HepG2 (cell line): ENCODE data around the gene ZNF280A. TPM values are rescaled to one million over a fixed set of nuclear protein-coding genes. Genes with fewer than 3 reads are reported as not detected.

Source experiments
- ATAC-seq: fragments of 200-7000 bp; cut with Tn5 transposase; 3 replicates; pipeline ENCODE4 v1.9.1; 2020; ENCODE audit warnings: mild to moderate bottlenecking, moderate library complexity
- BruUV-seq: library from RNA; stranded (reverse); fragments of 400-500 nt; replicated peaks from 2 replicates; lab custom pipeline; 2021; lab: Mats Ljungman, UMichigan
- CTCF ChIA-PET: fragments of 300-600 bp; formaldehyde crosslinking; extraction: SDS; loops from one replicate; lab custom pipeline; 2021; ENCODE audit warnings: low total read pairs, inconsistent platforms, low intra/inter-chr PET ratio; lab: Yijun Ruan, JAX
- POLR2A ChIA-PET: fragments of 350-600 bp; sonication (Branson Sonifier 250); formaldehyde crosslinking; loops from one replicate; lab custom pipeline; 2020; ENCODE audit warnings: antibody characterized with exemption, inconsistent platforms; lab: Yijun Ruan, JAX
- DNase-seq: peaks from one replicate; pipeline ENCODE4 v3.0.0-alpha.2; 2015; ENCODE audit warnings: low spot score
- FAIRE-seq: peaks from 3 replicates; lab custom pipeline; 2011; peaks lifted over from hg19 to GRCh38; lab: Jason Lieb, UNC
- H2AFZ ChIP-seq: one replicate; pipeline ENCODE4 v1.6.1; 2011; ENCODE audit warnings: low read length, inconsistent platforms
- H3K27ac ChIP-seq: fragments of 300-600 bp; 3 replicates; pipeline ENCODE4 v1.8.0; 2011; ENCODE audit warnings: mixed run types, mild to moderate bottlenecking, mixed read lengths, low read length, inconsistent platforms; ENCODE audit not compliant: insufficient read depth; ENCODE audit errors: extremely low read length
- H3K27me3 ChIP-seq, 2 experiments: fragments of 200-600 bp in 1 of 2; 2 replicates in 1 of 2; 3 replicates in 1 of 2; pipeline versions ENCODE4 v1.6.0 to v1.8.0; 2011; ENCODE audit warnings: low read length in 2 of 2, mild to moderate bottlenecking in 2 of 2, moderate library complexity in 2 of 2, inconsistent platforms in 1 of 2; ENCODE audit not compliant: insufficient read depth in 2 of 2, control insufficient read depth in 1 of 2
- H3K36me3 ChIP-seq, 2 experiments: fragments of 200-600 bp in 1 of 2; replicated peaks in 1 of 2; 2 replicates in 1 of 2; 3 replicates in 1 of 2; pipeline versions ENCODE4 v1.5.1 to v1.8.0; 2011; ENCODE audit warnings: low read length in 2 of 2, inconsistent platforms in 1 of 2; ENCODE audit not compliant: insufficient read depth in 2 of 2, control insufficient read depth in 1 of 2
- H3K4me1 ChIP-seq: 2 replicates; pipeline ENCODE4 v1.5.1; 2012; ENCODE audit warnings: low read length, inconsistent platforms; ENCODE audit not compliant: insufficient read depth
- H3K4me2 ChIP-seq: 2 replicates; pipeline ENCODE4 v1.6.0; 2011; ENCODE audit warnings: low read depth, low read length, inconsistent platforms
- H3K4me3 ChIP-seq, 3 experiments: fragments of 200-600 bp in 1 of 3; sonication (generic), shearing (Covaris generic) in 1 of 3; replicated peaks in 1 of 3; 2 replicates each; pipeline ENCODE4 v1.5.1; 2011 to 2016; ENCODE audit warnings: low read length in 3 of 3, inconsistent platforms in 2 of 3, low read depth in 2 of 3, mild to moderate bottlenecking in 2 of 3, control low read depth in 1 of 3, mixed read lengths in 1 of 3; ENCODE audit not compliant: insufficient read depth in 1 of 3
- H3K79me2 ChIP-seq: one replicate; pipeline ENCODE4 v1.6.1; 2011; ENCODE audit warnings: low read length, inconsistent platforms; ENCODE audit not compliant: insufficient read depth
- H3K9ac ChIP-seq: 2 replicates; pipeline ENCODE4 v1.6.0; 2011; ENCODE audit warnings: mild to moderate bottlenecking, low read depth, low read length, inconsistent platforms; ENCODE audit not compliant: insufficient read depth
- H3K9me3 ChIP-seq: 2 replicates; pipeline ENCODE4 v1.5.1; 2012; ENCODE audit warnings: mild to moderate bottlenecking, low read length
- H4K20me1 ChIP-seq: 2 replicates; pipeline ENCODE4 v1.6.0; 2011; ENCODE audit warnings: inconsistent platforms, mild to moderate bottlenecking, low read length, moderate library complexity; ENCODE audit not compliant: insufficient read depth
- ARID4A ChIP-seq: sonication (generic); formaldehyde crosslinking; IDR thresholded peaks from 2 replicates; pipeline ENCODE4 v1.5.0; 2020; ENCODE audit warnings: mild to moderate bottlenecking, missing genetic modification reagents, borderline replicate concordance
- ASH2L ChIP-seq: fragments of 300-600, 200-600 bp; sonication (generic); IDR thresholded peaks from 2 replicates; pipeline ENCODE4 v1.7.0; 2017; ENCODE audit warnings: low read depth, mild to moderate bottlenecking, moderate library complexity, mixed read lengths, low read length; ENCODE audit not compliant: insufficient read length
- CBX2 ChIP-seq, 2 experiments: fragments of 200-600 bp in 1 of 2; sonication (generic); formaldehyde crosslinking in 1 of 2; IDR thresholded peaks; 2 replicates each; pipeline versions ENCODE4 v1.7.0 to v1.8.1; 2018 to 2022; ENCODE audit warnings: low read depth in 2 of 2, low read length in 1 of 2, mild to moderate bottlenecking in 1 of 2, missing genetic modification reagents in 1 of 2
- EHMT2 ChIP-seq: fragments of 200-600 bp; sonication (generic); IDR thresholded peaks from 2 replicates; pipeline ENCODE4 v1.7.0; 2017; ENCODE audit warnings: antibody characterized with exemption, low read depth, low read length, borderline replicate concordance
- FOXO4 ChIP-seq: sonication (generic); formaldehyde crosslinking; conservative IDR thresholded peaks from 2 replicates; pipeline ENCODE4 v1.8.1; 2023; ENCODE audit warnings: missing genetic modification reagents
- JUND ChIP-seq: sonication (generic); formaldehyde crosslinking; IDR thresholded peaks from 2 replicates; pipeline ENCODE4 v1.8.0; 2022; ENCODE audit warnings: mild to moderate bottlenecking, missing genetic modification reagents
- NFIC ChIP-seq: IDR thresholded peaks from 2 replicates; pipeline ENCODE4 v1.6.1; 2012; ENCODE audit warnings: mild to moderate bottlenecking, low read length, inconsistent platforms
- NPAS2 ChIP-seq: sonication (generic); formaldehyde crosslinking; IDR thresholded peaks from 2 replicates; pipeline ENCODE4 v1.8.0; 2022; ENCODE audit warnings: mild to moderate bottlenecking, missing genetic modification reagents, borderline replicate concordance
- PCBP2 ChIP-seq: fragments of 200-400 bp; formaldehyde crosslinking; optimal IDR thresholded peaks from 2 replicates; pipeline ENCODE3; 2018; ENCODE audit warnings: low read length, low read depth; ENCODE audit not compliant: poor library complexity, severe bottlenecking
- REL ChIP-seq: sonication (generic); formaldehyde crosslinking; conservative IDR thresholded peaks from 2 replicates; pipeline ENCODE4 v1.8.0; 2022; ENCODE audit warnings: mild to moderate bottlenecking, missing genetic modification reagents, moderate library complexity
- STAG1 ChIP-seq: sonication (generic); formaldehyde crosslinking; IDR thresholded peaks from 2 replicates; pipeline ENCODE4 v1.4.0; 2020; ENCODE audit warnings: missing genetic modification reagents
- ZBTB20 ChIP-seq: sonication (generic); formaldehyde crosslinking; IDR thresholded peaks from 2 replicates; pipeline ENCODE4 v1.8.1; 2023; ENCODE audit warnings: missing genetic modification reagents, low read depth, mild to moderate bottlenecking, borderline replicate concordance
- ZFP1 ChIP-seq: IDR thresholded peaks from 2 replicates; pipeline ENCODE4 v1.6.1; 2016
- ZFP36L1 ChIP-seq: sonication (generic); formaldehyde crosslinking; IDR thresholded peaks from 2 replicates; pipeline ENCODE4 v1.8.0; 2022; ENCODE audit warnings: mild to moderate bottlenecking, missing genetic modification reagents, moderate library complexity
- ZFX ChIP-seq: sonication (generic); formaldehyde crosslinking; IDR thresholded peaks from 2 replicates; pipeline ENCODE4 v1.4.0; 2020; ENCODE audit warnings: mild to moderate bottlenecking, low read depth, missing genetic modification reagents, moderate library complexity
- ZNF75D ChIP-seq: sonication (generic); formaldehyde crosslinking; IDR thresholded peaks from 2 replicates; pipeline ENCODE4 v1.8.1; 2023; ENCODE audit warnings: missing genetic modification reagents, mild to moderate bottlenecking, borderline replicate concordance
- WGBS: methylation state at CpG from one replicate; pipeline ENCODE4 v1.1.6; 2017; ENCODE audit warnings: low lambda C conversion rate; 5-methylcytosine and 5-hydroxymethylcytosine counted together
- in situ Hi-C: cut with HindIII; loops from 2 replicates; pipeline ENCODE4 v1.10.0; 2017; ENCODE audit warnings: low pct_unique_long_range_greater_than_20kb; ENCODE audit not compliant: extremely low pct_ligation_motif_present
- intact Hi-C: fragments of 100-400 bp; cut with micrococcal nuclease; formaldehyde crosslinking; loops from one replicate; pipeline ENCODE4 v1.10.0; 2022; ENCODE audit not compliant: unreplicated experiment
- polyA plus RNA-seq, 8 experiments: library from polyadenylated mRNA; depleted of rRNA in 3 of 8; stranded (reverse) in 7 of 8; unstranded in 1 of 8; fragments of >200 nt; fragmentation: Illumina TruSeq in 4 of 8; extraction: Trizol in 4 of 8; gene quantifications; 2 replicates each; pipeline versions ENCODE4 v1.2.1 to v1.2.3, GENCODE V29; 2011 to 2016; ENCODE audit warnings: low read depth in 4 of 8, missing spikeins in 1 of 8, mixed read lengths in 1 of 8; ENCODE audit not compliant: insufficient read depth in 1 of 8
- total RNA-seq, 5 experiments: library from RNA; depleted of rRNA; stranded (reverse); fragments of >200 nt; fragmentation: Illumina TruSeq; extraction: Trizol; gene quantifications; 2 replicates each; pipeline ENCODE4 v1.2.3, GENCODE V29; 2016; ENCODE audit warnings: low read depth in 1 of 5
- TF ChIP-seq, protein P1 (sequence below): sonication (generic); formaldehyde crosslinking; IDR thresholded peaks from 2 replicates; pipeline ENCODE4 v1.9.0; 2022; ENCODE audit warnings: low read depth, missing genetic modification reagents

ZNF280A gene
- total and polyA plus RNA-seq, 2 of the 13 experiments (the other 11 are each of a cell fraction or from before 2014, with no cell fraction given), result 1.4 to 2.9 TPM

DNA sequence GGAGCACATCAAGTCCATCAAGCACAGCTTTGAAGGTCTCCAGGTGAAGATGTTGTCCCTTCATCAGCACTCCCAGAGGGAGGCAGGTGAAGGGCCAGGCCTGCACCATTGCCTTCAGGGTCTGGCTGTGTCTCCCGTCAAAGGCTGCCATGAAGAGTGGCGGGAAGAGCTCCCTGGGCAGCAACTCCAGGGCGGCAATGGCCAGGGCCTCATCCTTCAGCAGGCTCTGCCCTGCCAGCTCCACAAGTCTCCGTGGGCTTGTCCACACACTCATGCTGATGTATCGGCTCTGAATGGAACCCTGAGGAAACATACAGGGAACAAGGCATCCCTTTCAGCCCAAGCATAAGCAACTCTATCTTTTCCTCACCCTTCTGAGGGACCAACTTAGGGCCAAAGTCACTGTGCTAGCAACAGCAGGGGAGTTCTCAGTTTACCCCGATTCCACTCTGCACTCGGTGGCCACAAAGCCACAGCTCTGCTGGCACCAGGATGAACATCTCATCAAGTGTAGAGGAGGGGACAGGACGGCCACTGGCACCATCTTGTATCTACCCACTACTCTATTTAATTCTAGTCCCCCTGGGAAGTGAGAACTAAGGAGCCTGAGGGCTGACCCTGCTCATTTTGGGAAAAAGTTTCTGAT, 30.8 kb upstream of the ZNF280A start:
- ChIA-PET CTCF (no interaction called here), POLR2A (no interaction called here)
- Histone ChIP-seq H2AFZ (no peak overlapping the region), H3K4me1 (no peaks in the 10 kb centered on the region), H3K27ac (no peak overlapping the region), H3K9me3 (no peaks in the 10 kb centered on the region), H3K9ac (no peak overlapping the region), H3K27me3 (peaks cover 1 to 13% of the 10 kb centered on the region in 2 experiments; a peak in 3 of 5 replicates), H3K36me3 (no peaks in the 10 kb centered on the region), H3K4me2 (no peak overlapping the region), H4K20me1 (no peaks in the 10 kb centered on the region), H3K4me3 (no peak overlapping the region), H3K79me2 (no peaks in the 10 kb centered on the region)
- WGBS, result 5% methylated on average over 3 of the region's 8 CpGs
- intact Hi-C loops, result no loop called here
- FAIRE-seq (no peak), ATAC-seq (no peak), DNase-seq (no peak)
- in situ Hi-C loops, result loop anchor here (5.0 kb wide), 1 partner anchor 89 kb away; no protein-coding TSS in a partner anchor
- no TSS peak for BruUV-seq
- no peak for TF ChIP-seq ZFP36L1
- no peak for TF ChIP-seq PCBP2
- TF ChIP-seq, protein P1, sequence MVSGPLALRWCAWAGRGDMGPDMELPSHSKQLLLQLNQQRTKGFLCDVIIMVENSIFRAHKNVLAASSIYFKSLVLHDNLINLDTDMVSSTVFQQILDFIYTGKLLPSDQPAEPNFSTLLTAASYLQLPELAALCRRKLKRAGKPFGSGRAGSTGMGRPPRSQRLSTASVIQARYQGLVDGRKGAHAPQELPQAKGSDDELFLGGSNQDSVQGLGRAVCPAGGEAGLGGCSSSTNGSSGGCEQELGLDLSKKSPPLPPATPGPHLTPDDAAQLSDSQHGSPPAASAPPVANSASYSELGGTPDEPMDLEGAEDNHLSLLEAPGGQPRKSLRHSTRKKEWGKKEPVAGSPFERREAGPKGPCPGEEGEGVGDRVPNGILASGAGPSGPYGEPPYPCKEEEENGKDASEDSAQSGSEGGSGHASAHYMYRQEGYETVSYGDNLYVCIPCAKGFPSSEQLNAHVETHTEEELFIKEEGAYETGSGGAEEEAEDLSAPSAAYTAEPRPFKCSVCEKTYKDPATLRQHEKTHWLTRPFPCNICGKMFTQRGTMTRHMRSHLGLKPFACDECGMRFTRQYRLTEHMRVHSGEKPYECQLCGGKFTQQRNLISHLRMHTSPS (CRISPR knock-in tag), result no peak
- TF ChIP-seq JUND, result no peak
- no peak for TF ChIP-seq NFIC
- no peak for TF ChIP-seq CBX2 (IDR thresholded peaks at IDR 0.05; ENCODE audit: low read depth, low read length)
- TF ChIP-seq CBX2 (CRISPR knock-in tag; IDR thresholded peaks at IDR 0.05; ENCODE audit: low read depth), result no peak
- TF ChIP-seq STAG1, result no peak
- no peak for TF ChIP-seq NPAS2
- no peak for TF ChIP-seq ZFP1
- no peak for TF ChIP-seq EHMT2
- TF ChIP-seq ARID4A (CRISPR knock-in tag), result no peak
- TF ChIP-seq ASH2L, result no peak
- no peak for TF ChIP-seq ZBTB20 (CRISPR knock-in tag)
- TF ChIP-seq ZFX (CRISPR knock-in tag), result no peak
- no peak for TF ChIP-seq FOXO4 (CRISPR knock-in tag)
- no peak for TF ChIP-seq REL (CRISPR knock-in tag)
- TF ChIP-seq ZNF75D (CRISPR knock-in tag), result no peak
